Measurements from ENCODE around the gene MYH10.

The MYH10 gene

GRCh38 chr17:8500609-8501008 is 129.9 kb downstream of the MYH10 start:
- DNase-seq (ENCODE audit: insufficient read length, low spot score) = no peak
- FAIRE-seq = no peak

- peak; percentile 66 for FAIRE-seq
- no peak for DNase-seq (ENCODE audit: insufficient read length, low spot score)
Observed at GRCh38 chr17:8499614-8500013, 130.9 kb downstream of the MYH10 start.

GRCh38 chr17:8499171-8499570 is 131.4 kb downstream of the MYH10 start:
- DNase-seq (ENCODE audit: insufficient read length, low spot score) (no peak), FAIRE-seq (no peak)

- FAIRE-seq = no peak
- no peak for DNase-seq (ENCODE audit: insufficient read length, low spot score)
Observed at GRCh38 chr17:8496081-8496480, 134.4 kb downstream of the MYH10 start.

- FAIRE-seq (peak; percentile 64), DNase-seq (ENCODE audit: insufficient read length, low spot score) (no peak)
Observed at GRCh38 chr17:8494506-8495111, 135.9 kb downstream of the MYH10 start.

GRCh38 chr17:8494021-8494420 is 136.5 kb downstream of the MYH10 start:
- DNase-seq (ENCODE audit: insufficient read length, low spot score) (no peak), FAIRE-seq (no peak)

GRCh38 chr17:8492121-8492520 is 138.4 kb downstream of the MYH10 start:
- FAIRE-seq (no peak), DNase-seq (ENCODE audit: insufficient read length, low spot score) (no peak)

- FAIRE-seq = no peak
Observed at GRCh38 chr17:8490256-8491023, 140.1 kb downstream of the MYH10 start.

GRCh38 chr17:8489841-8490240 is 140.7 kb downstream of the MYH10 start:
- FAIRE-seq (no peak), DNase-seq (ENCODE audit: insufficient read length, low spot score) (no peak)

More at GRCh38 chr17:8490256-8491023, 140.1 kb downstream of the MYH10 start:
- DNase-seq (ENCODE audit: insufficient read length, low spot score) = no peak

- no peak for FAIRE-seq
- DNase-seq (ENCODE audit: insufficient read length, low spot score) = no peak
Observed at GRCh38 chr17:8488901-8489300, 141.6 kb downstream of the MYH10 start.

GRCh38 chr17:8488491-8488890 is 142.0 kb downstream of the MYH10 start:
- DNase-seq (ENCODE audit: insufficient read length, low spot score) (no peak), FAIRE-seq (no peak)

- no peak for FAIRE-seq
- DNase-seq (ENCODE audit: insufficient read length, low spot score) = no peak
Observed at GRCh38 chr17:8487743-8488142, 142.8 kb downstream of the MYH10 start.

GRCh38 chr17:8487130-8487645 is 143.3 kb downstream of the MYH10 start:
- no peak for FAIRE-seq
- DNase-seq (ENCODE audit: insufficient read length, low spot score) = no peak

- DNase-seq (ENCODE audit: insufficient read length, low spot score) = no peak
Observed at GRCh38 chr17:8485491-8485890, 145.0 kb downstream of the MYH10 start.

GRCh38 chr17:8484465-8484864 is 146.1 kb downstream of the MYH10 start:
- DNase-seq (ENCODE audit: insufficient read length, low spot score) (no peak), FAIRE-seq (no peak)

More at GRCh38 chr17:8485491-8485890, 145.0 kb downstream of the MYH10 start:
- no peak for FAIRE-seq

GRCh38 chr17:8482546-8482945 is 148.0 kb downstream of the MYH10 start:
- no peak for DNase-seq (ENCODE audit: insufficient read length, low spot score)
- FAIRE-seq = no peak

- DNase-seq (ENCODE audit: insufficient read length, low spot score) (no peak), FAIRE-seq (no peak)
Observed at GRCh38 chr17:8481703-8482102, 148.8 kb downstream of the MYH10 start.

- FAIRE-seq (peak; percentile 33), DNase-seq (ENCODE audit: insufficient read length, low spot score) (no peak)
Observed at GRCh38 chr17:8481089-8481488, 149.4 kb downstream of the MYH10 start.

- FAIRE-seq (no peak), DNase-seq (ENCODE audit: insufficient read length, low spot score) (no peak)
Observed at GRCh38 chr17:8480011-8480976, 150.2 kb downstream of the MYH10 start.

GRCh38 chr17:8479431-8479947 is 151.0 kb downstream of the MYH10 start:
- FAIRE-seq = no peak
- DNase-seq (ENCODE audit: insufficient read length, low spot score) = no peak
